K562 (cell line): Measurements from ENCODE around the gene GNB5. TPM values are rescaled to one million over a fixed set of nuclear protein-coding genes. Genes with fewer than 3 reads are reported as not detected.
A peak's percentile ranks its signal among the peaks of the same experiment; 100 is the strongest.

Experiments used
- HDGF ChIP-seq: fragments of 450-650 bp; IDR thresholded peaks from 2 replicates; pipeline ENCODE4 v1.6.1; 2016
- JUND ChIP-seq, 2 experiments: IDR thresholded peaks; 2 replicates in 1 of 2; 3 replicates in 1 of 2; pipeline ENCODE4 v1.6.1; 2011; ENCODE audit warnings: borderline replicate concordance in 2 of 2, low read depth in 2 of 2, low read length in 2 of 2, improper control_type of control experiment in 1 of 2, missing biosample characterization in 1 of 2, missing genetic modification characterization in 1 of 2, missing genetic modification reagents in 1 of 2
- KAT7 ChIP-seq: sonication (generic); formaldehyde crosslinking; IDR thresholded peaks from 2 replicates; pipeline ENCODE4 v1.8.0; 2022; ENCODE audit warnings: missing genetic modification reagents, mild to moderate bottlenecking, borderline replicate concordance
- MLLT1 ChIP-seq, 2 experiments: fragments of 450-650 bp; IDR thresholded peaks; 2 replicates each; pipeline ENCODE4 v1.6.1; 2016
- NCOA6 ChIP-seq: fragments of 450-650 bp; IDR thresholded peaks from 2 replicates; pipeline ENCODE4 v1.6.1; 2017; ENCODE audit warnings: mild to moderate bottlenecking
- NFYB ChIP-seq: IDR thresholded peaks from 2 replicates; pipeline ENCODE4 v1.6.1; 2011; ENCODE audit warnings: mild to moderate bottlenecking, moderate library complexity; ENCODE audit not compliant: insufficient read length; ENCODE audit errors: extremely low read depth
- NRF1 ChIP-seq, 2 experiments: fragments of 450-650 bp; IDR thresholded peaks in 1 of 2; conservative IDR thresholded peaks in 1 of 2; 2 replicates each; pipeline ENCODE4 v1.6.1; 2014; ENCODE audit warnings: mild to moderate bottlenecking in 2 of 2
- SRSF1 ChIP-seq: fragments of 200-400 bp; formaldehyde crosslinking; IDR thresholded peaks from 2 replicates; pipeline ENCODE4 v1.6.1; 2017; ENCODE audit warnings: mild to moderate bottlenecking, low read depth, low read length, moderate library complexity
- ZBTB9 ChIP-seq: fragments of 450-650 bp; formaldehyde crosslinking; IDR thresholded peaks from 2 replicates; pipeline ENCODE4 v1.4.0; 2020; ENCODE audit warnings: mild to moderate bottlenecking, moderate library complexity
- ZNF146 ChIP-seq: IDR thresholded peaks from one replicate; pipeline ENCODE4 v1.6.1; 2018; ENCODE audit warnings: missing compliant biosample characterization; ENCODE audit not compliant: unreplicated experiment
- ZNF316 ChIP-seq: fragments of 450-650 bp; IDR thresholded peaks from 2 replicates; pipeline ENCODE4 v1.6.1; 2016
- polyA plus RNA-seq, 8 experiments: library from polyadenylated mRNA; depleted of rRNA in 4 of 8; stranded (reverse) in 5 of 8; unstranded in 3 of 8; fragments of >200 nt; fragmentation: Nextera tagmentation in 2 of 8; fragmentation: Illumina TruSeq in 1 of 8; extraction: Ambion mirVana in 2 of 8; extraction: Trizol in 1 of 8; gene quantifications; 2 replicates each; pipeline versions ENCODE4 v1.2.1 to v1.2.3, GENCODE V29; 2011 to 2014; ENCODE audit warnings: inconsistent platforms in 1 of 8, missing spikeins in 1 of 8
- total RNA-seq, 7 experiments: library from RNA; depleted of rRNA in 6 of 7; stranded (reverse); fragments of >200 nt in 6 of 7; fragmentation: Illumina TruSeq in 2 of 7; extraction: Trizol in 2 of 7; gene quantifications; 2 replicates each; pipeline versions ENCODE4 v1.2.1 to v1.2.3, GENCODE V29; 2011 to 2021; ENCODE audit warnings: low replicate concordance in 1 of 7
- TF ChIP-seq, protein P1 (sequence below): fragments of 450-650 bp; IDR thresholded peaks from 2 replicates; pipeline ENCODE4 v1.7.1; 2018; ENCODE audit warnings: mild to moderate bottlenecking, low read depth; ENCODE audit not compliant: partially characterized antibody

Gene GNB5
- total and polyA plus RNA-seq, 9 of the 15 experiments (the other 6 are each of a cell fraction or from before 2014, with no cell fraction given) = 0.11 to 2.1 (median 0.77) TPM

DNA sequence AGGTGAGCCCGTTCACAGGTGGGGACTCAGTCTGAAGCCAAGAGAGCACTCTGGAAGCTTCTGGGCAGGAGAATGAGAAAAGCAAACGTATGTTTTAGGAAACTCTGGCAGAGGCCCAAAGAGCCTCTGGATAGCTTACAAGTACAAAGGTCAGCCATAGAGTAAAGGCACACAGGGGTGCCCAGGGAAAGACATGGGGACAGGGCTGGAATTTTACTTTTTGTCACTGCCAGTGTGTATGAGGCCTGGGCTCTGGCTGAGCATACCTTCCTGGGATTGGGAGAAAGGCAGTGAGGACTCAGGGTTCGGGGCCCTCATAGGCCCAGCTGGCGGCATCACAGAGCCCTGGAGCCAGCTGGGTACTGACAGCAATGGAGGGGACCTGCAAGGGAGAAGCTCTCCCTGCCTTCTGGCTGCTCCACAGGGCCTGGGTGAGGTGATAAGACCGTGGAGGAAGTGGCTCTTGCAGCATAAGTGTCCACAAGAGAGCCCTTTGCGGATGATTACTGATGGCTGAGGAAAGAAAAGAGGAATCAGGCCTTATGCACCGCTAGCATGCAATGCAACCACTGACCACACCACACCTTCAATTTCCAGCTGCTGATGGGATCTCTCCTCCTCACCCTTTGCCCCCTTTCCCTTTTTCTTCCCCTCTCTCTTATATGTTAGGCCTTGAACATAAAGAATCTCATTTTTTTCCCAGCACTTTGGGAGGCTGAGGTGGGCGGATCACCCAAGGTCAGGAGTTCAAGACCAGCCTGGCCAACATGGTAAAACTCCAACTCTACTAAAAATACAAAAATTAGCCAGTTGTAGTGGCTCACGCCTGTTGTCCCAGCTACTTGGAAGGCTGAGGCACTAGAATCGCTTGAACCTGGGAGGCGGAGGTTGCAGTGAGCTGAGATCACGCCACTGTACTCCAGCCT is 53.5 kb downstream of the GNB5 start (continued):
- TF ChIP-seq, protein P1, sequence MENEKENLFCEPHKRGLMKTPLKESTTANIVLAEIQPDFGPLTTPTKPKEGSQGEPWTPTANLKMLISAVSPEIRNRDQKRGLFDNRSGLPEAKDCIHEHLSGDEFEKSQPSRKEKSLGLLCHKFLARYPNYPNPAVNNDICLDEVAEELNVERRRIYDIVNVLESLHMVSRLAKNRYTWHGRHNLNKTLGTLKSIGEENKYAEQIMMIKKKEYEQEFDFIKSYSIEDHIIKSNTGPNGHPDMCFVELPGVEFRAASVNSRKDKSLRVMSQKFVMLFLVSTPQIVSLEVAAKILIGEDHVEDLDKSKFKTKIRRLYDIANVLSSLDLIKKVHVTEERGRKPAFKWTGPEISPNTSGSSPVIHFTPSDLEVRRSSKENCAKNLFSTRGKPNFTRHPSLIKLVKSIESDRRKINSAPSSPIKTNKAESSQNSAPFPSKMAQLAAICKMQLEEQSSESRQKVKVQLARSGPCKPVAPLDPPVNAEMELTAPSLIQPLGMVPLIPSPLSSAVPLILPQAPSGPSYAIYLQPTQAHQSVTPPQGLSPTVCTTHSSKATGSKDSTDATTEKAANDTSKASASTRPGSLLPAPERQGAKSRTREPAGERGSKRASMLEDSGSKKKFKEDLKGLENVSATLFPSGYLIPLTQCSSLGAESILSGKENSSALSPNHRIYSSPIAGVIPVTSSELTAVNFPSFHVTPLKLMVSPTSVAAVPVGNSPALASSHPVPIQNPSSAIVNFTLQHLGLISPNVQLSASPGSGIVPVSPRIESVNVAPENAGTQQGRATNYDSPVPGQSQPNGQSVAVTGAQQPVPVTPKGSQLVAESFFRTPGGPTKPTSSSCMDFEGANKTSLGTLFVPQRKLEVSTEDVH = no peak
- peak; percentile 54 for TF ChIP-seq JUND (IDR thresholded peaks at IDR 0.05; ENCODE audit: borderline replicate concordance, low read depth, low read length)
- TF ChIP-seq JUND (tag; IDR thresholded peaks at IDR 0.05; ENCODE audit: borderline replicate concordance, low read depth, low read length) = peak; percentile 61; the same call in 2 of the 3 replicates
- no peak for TF ChIP-seq KAT7 (CRISPR knock-in tag)
- TF ChIP-seq NCOA6 = no peak
- no peak for TF ChIP-seq ZNF316
- peak; percentile 73; the same call in 1 of the 2 replicates for TF ChIP-seq ZBTB9 (CRISPR knock-in tag)
- 0 out of 4 replicates have a peak, but pooled peaks of 1 of the 2 experiments have one; percentile 50 for TF ChIP-seq MLLT1 (IDR thresholded peaks at IDR 0.05)
- no peak for TF ChIP-seq HDGF
- no peak for TF ChIP-seq SRSF1
- TF ChIP-seq NFYB = no peak
- no peak for TF ChIP-seq ZNF146 (CRISPR knock-in tag)
- no peak for TF ChIP-seq NRF1 (conservative IDR thresholded peaks at IDR 0.05 in 1 of 2, IDR thresholded peaks at IDR 0.05 in 1 of 2)
